ENCODE measurements around the gene BATF3.
"Not testable (repeated sequence)": the region's sequence is repeated elsewhere in the genome, so short reads cannot be mapped to it uniquely, and the experiment has no call there.

Gene BATF3

GRCh38 chr1:212665241-212666115, 34.2 kb downstream of the BATF3 start:
- Histone ChIP-seq H3K9ac (ENCODE audit: low read length in 5 of 5) (peak overlapping the region in 4 of 5 donors; percentile 80 to 86 (median 84)), H3K27me3 (ENCODE audit: control insufficient read depth in 5 of 5, insufficient read depth in 4 of 5, low read length in 5 of 5) (no peaks in the 10 kb centered on the region), H3K4me1 (ENCODE audit: control insufficient read depth in 5 of 5, insufficient read depth in 5 of 5, low read length in 5 of 5) (peaks cover 12 to 54% (median 41%) of the 10 kb centered on the region in 5 donors), H3K36me3 (ENCODE audit: control insufficient read depth in 5 of 5, insufficient read depth in 5 of 5, low read length in 5 of 5) (no peaks in the 10 kb centered on the region), H3K4me3 (ENCODE audit: low read depth in 1 of 5, low read length in 5 of 5) (peak overlapping the region; percentile 53 to 80 (median 73)), H3K27ac (ENCODE audit: low read depth, low read length) (no peak overlapping the region), H3K9me3 (ENCODE audit: control insufficient read depth in 5 of 5, low read length in 5 of 5) (no peaks in the 10 kb centered on the region)

GRCh38 chr1:212664409-212665199, 35.0 kb downstream of the BATF3 start:
- Histone ChIP-seq H3K4me3 (ENCODE audit: low read depth in 1 of 5, low read length in 5 of 5) (peak overlapping the region in 1 of 5 donors; percentile 80), H3K36me3 (ENCODE audit: control insufficient read depth in 5 of 5, insufficient read depth in 5 of 5, low read length in 5 of 5) (no peaks in the 10 kb centered on the region), H3K27ac (ENCODE audit: low read depth, low read length) (no peak overlapping the region), H3K27me3 (ENCODE audit: control insufficient read depth in 5 of 5, insufficient read depth in 4 of 5, low read length in 5 of 5) (no peaks in the 10 kb centered on the region), H3K9me3 (ENCODE audit: control insufficient read depth in 5 of 5, low read length in 5 of 5) (no peaks in the 10 kb centered on the region), H3K9ac (ENCODE audit: low read length in 5 of 5) (no peak overlapping the region), H3K4me1 (ENCODE audit: control insufficient read depth in 5 of 5, insufficient read depth in 5 of 5, low read length in 5 of 5) (peaks cover 12 to 51% (median 38%) of the 10 kb centered on the region in 5 donors)

- not testable (repeated sequence) for H3K4me1 ChIP-seq (ENCODE audit: control insufficient read depth in 5 of 5, insufficient read depth in 5 of 5, low read length in 5 of 5); H3K36me3 ChIP-seq (ENCODE audit: control insufficient read depth in 5 of 5, insufficient read depth in 5 of 5, low read length in 5 of 5); H3K9me3 ChIP-seq (ENCODE audit: control insufficient read depth in 5 of 5, low read length in 5 of 5); H3K27me3 ChIP-seq (ENCODE audit: control insufficient read depth in 5 of 5, insufficient read depth in 4 of 5, low read length in 5 of 5); H3K9ac ChIP-seq (ENCODE audit: low read length in 5 of 5); H3K4me3 ChIP-seq (ENCODE audit: low read depth in 1 of 5, low read length in 5 of 5); H3K27ac ChIP-seq (ENCODE audit: low read depth, low read length)
Measured at GRCh38 chr1:212658250-212658649, 41.4 kb downstream of the BATF3 start.

- H3K36me3 ChIP-seq (ENCODE audit: control insufficient read depth in 5 of 5, insufficient read depth in 5 of 5, low read length in 5 of 5): no peaks in the 10 kb centered on the region
- H3K9me3 ChIP-seq (ENCODE audit: control insufficient read depth in 5 of 5, low read length in 5 of 5): no peaks in the 10 kb centered on the region
- no peaks in the 10 kb centered on the region for H3K27me3 ChIP-seq (ENCODE audit: control insufficient read depth in 5 of 5, insufficient read depth in 4 of 5, low read length in 5 of 5)
- H3K4me1 ChIP-seq (ENCODE audit: control insufficient read depth in 5 of 5, insufficient read depth in 5 of 5, low read length in 5 of 5): peaks cover 0 to 4% (median 2%) of the 10 kb centered on the region in 5 donors
- H3K9ac ChIP-seq (ENCODE audit: low read length in 5 of 5): no peak overlapping the region
- H3K27ac ChIP-seq (ENCODE audit: low read depth, low read length): no peak overlapping the region
- no peak overlapping the region for H3K4me3 ChIP-seq (ENCODE audit: low read depth in 1 of 5, low read length in 5 of 5)
Measured at GRCh38 chr1:212656730-212657129, 42.9 kb downstream of the BATF3 start.

- H3K9me3 ChIP-seq (ENCODE audit: control insufficient read depth in 5 of 5, low read length in 5 of 5): no peaks in the 10 kb centered on the region
- no peak overlapping the region for H3K4me3 ChIP-seq (ENCODE audit: low read depth in 1 of 5, low read length in 5 of 5)
- H3K4me1 ChIP-seq (ENCODE audit: control insufficient read depth in 5 of 5, insufficient read depth in 5 of 5, low read length in 5 of 5): peaks cover 0 to 12% (median 10%) of the 10 kb centered on the region in 5 donors
- H3K27ac ChIP-seq (ENCODE audit: low read depth, low read length): no peak overlapping the region
- H3K36me3 ChIP-seq (ENCODE audit: control insufficient read depth in 5 of 5, insufficient read depth in 5 of 5, low read length in 5 of 5): no peaks in the 10 kb centered on the region
- H3K27me3 ChIP-seq (ENCODE audit: control insufficient read depth in 5 of 5, insufficient read depth in 4 of 5, low read length in 5 of 5): no peaks in the 10 kb centered on the region
- no peak overlapping the region for H3K9ac ChIP-seq (ENCODE audit: low read length in 5 of 5)
Measured at GRCh38 chr1:212655668-212656440, 43.8 kb downstream of the BATF3 start.

GRCh38 chr1:212652609-212653008, 47.0 kb downstream of the BATF3 start:
- Histone ChIP-seq H3K36me3 (ENCODE audit: control insufficient read depth in 5 of 5, insufficient read depth in 5 of 5, low read length in 5 of 5) (no peaks in the 10 kb centered on the region), H3K27ac (ENCODE audit: low read depth, low read length) (no peak overlapping the region), H3K4me3 (ENCODE audit: low read depth in 1 of 5, low read length in 5 of 5) (no peak overlapping the region), H3K9me3 (ENCODE audit: control insufficient read depth in 5 of 5, low read length in 5 of 5) (no peaks in the 10 kb centered on the region), H3K9ac (ENCODE audit: low read length in 5 of 5) (no peak overlapping the region), H3K27me3 (ENCODE audit: control insufficient read depth in 5 of 5, insufficient read depth in 4 of 5, low read length in 5 of 5) (no peaks in the 10 kb centered on the region), H3K4me1 (ENCODE audit: control insufficient read depth in 5 of 5, insufficient read depth in 5 of 5, low read length in 5 of 5) (peaks cover 0 to 16% (median 12%) of the 10 kb centered on the region in 5 donors)

GRCh38 chr1:212651977-212652376, 47.7 kb downstream of the BATF3 start:
- Histone ChIP-seq H3K9me3 (ENCODE audit: control insufficient read depth in 5 of 5, low read length in 5 of 5) (no peaks in the 10 kb centered on the region), H3K4me1 (ENCODE audit: control insufficient read depth in 5 of 5, insufficient read depth in 5 of 5, low read length in 5 of 5) (peaks cover 0 to 16% (median 12%) of the 10 kb centered on the region in 5 donors), H3K9ac (ENCODE audit: low read length in 5 of 5) (no peak overlapping the region), H3K27ac (ENCODE audit: low read depth, low read length) (peak overlapping the region; percentile 42), H3K4me3 (ENCODE audit: low read depth in 1 of 5, low read length in 5 of 5) (no peak overlapping the region), H3K36me3 (ENCODE audit: control insufficient read depth in 5 of 5, insufficient read depth in 5 of 5, low read length in 5 of 5) (no peaks in the 10 kb centered on the region), H3K27me3 (ENCODE audit: control insufficient read depth in 5 of 5, insufficient read depth in 4 of 5, low read length in 5 of 5) (no peaks in the 10 kb centered on the region)

- Histone ChIP-seq H3K27ac (ENCODE audit: low read depth, low read length) (peak overlapping the region; percentile 42), H3K27me3 (ENCODE audit: control insufficient read depth in 5 of 5, insufficient read depth in 4 of 5, low read length in 5 of 5) (no peaks in the 10 kb centered on the region), H3K36me3 (ENCODE audit: control insufficient read depth in 5 of 5, insufficient read depth in 5 of 5, low read length in 5 of 5) (no peaks in the 10 kb centered on the region), H3K4me1 (ENCODE audit: control insufficient read depth in 5 of 5, insufficient read depth in 5 of 5, low read length in 5 of 5) (peaks cover 0 to 16% (median 12%) of the 10 kb centered on the region in 5 donors), H3K4me3 (ENCODE audit: low read depth in 1 of 5, low read length in 5 of 5) (no peak overlapping the region), H3K9me3 (ENCODE audit: control insufficient read depth in 5 of 5, low read length in 5 of 5) (no peaks in the 10 kb centered on the region), H3K9ac (ENCODE audit: low read length in 5 of 5) (no peak overlapping the region)
Measured at GRCh38 chr1:212651521-212651920, 48.1 kb downstream of the BATF3 start.

GRCh38 chr1:212650228-212650627, 49.4 kb downstream of the BATF3 start:
- Histone ChIP-seq H3K27me3 (ENCODE audit: control insufficient read depth in 5 of 5, insufficient read depth in 4 of 5, low read length in 5 of 5) (no peaks in the 10 kb centered on the region), H3K4me3 (ENCODE audit: low read depth in 1 of 5, low read length in 5 of 5) (no peak overlapping the region), H3K4me1 (ENCODE audit: control insufficient read depth in 5 of 5, insufficient read depth in 5 of 5, low read length in 5 of 5) (peaks cover 0 to 16% (median 12%) of the 10 kb centered on the region in 5 donors), H3K27ac (ENCODE audit: low read depth, low read length) (no peak overlapping the region), H3K36me3 (ENCODE audit: control insufficient read depth in 5 of 5, insufficient read depth in 5 of 5, low read length in 5 of 5) (no peaks in the 10 kb centered on the region), H3K9me3 (ENCODE audit: control insufficient read depth in 5 of 5, low read length in 5 of 5) (no peaks in the 10 kb centered on the region), H3K9ac (ENCODE audit: low read length in 5 of 5) (no peak overlapping the region)
